Bronchial epithelial cell (primary cell): Measurements from ENCODE around the gene P2RX3. TPM values are rescaled to one million over a fixed set of nuclear protein-coding genes. Genes with fewer than 3 reads are reported as not detected.
A peak's percentile ranks its signal among the peaks of the same experiment; 100 is the strongest.

Experiments
- DNase-seq: peaks from one replicate; pipeline ENCODE4 v3.0.0-alpha.2; 2010; ENCODE audit warnings: low read depth
- FAIRE-seq: peaks from 2 replicates; lab custom pipeline; 2011; peaks lifted over from hg19 to GRCh38; lab: Jason Lieb, UNC
- H3K27me3 ChIP-seq: 2 replicates; pipeline ENCODE4 v1.5.1; 2011; ENCODE audit warnings: low read length; ENCODE audit not compliant: control insufficient read depth, insufficient read depth
- H3K36me3 ChIP-seq: 2 replicates; pipeline ENCODE4 v1.5.1; 2011; ENCODE audit warnings: low read length; ENCODE audit not compliant: control insufficient read depth, insufficient read depth
- H3K4me3 ChIP-seq: 2 replicates; pipeline ENCODE4 v1.5.1; 2011; ENCODE audit warnings: mild to moderate bottlenecking, low read depth, low read length, control low read depth
- CTCF ChIP-seq: IDR thresholded peaks from 2 replicates; pipeline ENCODE4 v1.5.1; 2011; ENCODE audit warnings: mild to moderate bottlenecking, moderate library complexity, low read length, control low read depth, inconsistent platforms; ENCODE audit not compliant: insufficient read depth, severe bottlenecking
- total RNA-seq: library from RNA; depleted of rRNA; stranded (reverse); fragments of >200 nt; gene quantifications from 2 replicates; pipeline ENCODE4 v1.2.1, GENCODE V29; 2014

P2RX3 gene
- total RNA-seq, 1 donor from 2014 or later: not detected

DNA sequence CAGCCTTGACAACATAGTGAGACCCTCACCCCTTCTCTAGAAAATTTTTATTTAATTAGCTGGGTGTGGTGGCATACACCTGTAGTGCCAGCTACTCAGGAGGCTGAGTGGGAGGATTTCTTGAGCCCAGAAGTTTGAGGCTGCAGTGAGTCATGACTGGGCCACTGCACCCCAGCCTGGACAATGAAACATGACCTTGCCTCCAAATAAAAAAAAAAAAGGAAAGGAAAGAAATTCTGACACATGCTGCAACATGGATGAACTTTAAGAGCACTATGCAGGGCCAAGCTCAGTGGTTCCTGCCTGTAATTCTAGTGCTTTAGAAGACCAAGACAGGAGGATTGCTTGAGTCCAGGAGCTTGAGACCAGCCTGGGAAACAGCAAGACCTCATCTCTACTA lies 80.0 kb downstream of the P2RX3 start:
- Histone ChIP-seq H3K36me3 (peaks cover 4% of the 10 kb centered on the region), H3K4me3 (no peak overlapping the region), H3K27me3 (no peaks in the 10 kb centered on the region)
- DNase-seq (no peak), FAIRE-seq (no peak)
- TF ChIP-seq CTCF: no peak

DNA sequence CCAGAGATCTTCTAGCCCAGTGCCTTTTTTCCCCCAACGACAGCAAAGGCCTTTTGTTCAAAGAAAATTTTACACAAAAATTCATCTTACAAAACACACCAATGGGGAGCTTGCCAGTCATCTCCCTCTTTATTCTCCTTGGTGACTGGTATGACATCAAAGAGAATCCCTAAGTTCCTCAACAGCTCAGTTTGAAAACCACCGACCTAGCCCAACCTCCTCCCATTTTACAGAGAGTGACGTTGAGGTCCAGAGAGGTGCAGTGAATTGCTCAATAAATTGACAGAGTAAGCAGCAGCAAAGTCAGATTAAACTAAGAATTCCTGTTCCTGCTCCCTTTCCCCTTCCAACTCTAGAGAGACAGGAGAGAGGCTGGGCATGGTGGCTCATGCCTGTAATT lies 81.0 kb downstream of the P2RX3 start:
- DNase-seq (no peak), FAIRE-seq (no peak)
- TF ChIP-seq CTCF: no peak
- H3K4me3 ChIP-seq: no peak overlapping the region
- H3K27me3 ChIP-seq: no peaks in the 10 kb centered on the region
- peaks cover 4% of the 10 kb centered on the region for H3K36me3 ChIP-seq

- DNase-seq (no peak), FAIRE-seq (peak; percentile 43)
- H3K36me3 ChIP-seq: peaks cover 4% of the 10 kb centered on the region
- no peak for TF ChIP-seq CTCF
- H3K4me3 ChIP-seq: no peak overlapping the region
- no peaks in the 10 kb centered on the region for H3K27me3 ChIP-seq
These were observed 82.9 kb downstream of the P2RX3 start for GRCh38 chr11:57421066-57421465.

- H3K4me3 ChIP-seq: no peak overlapping the region
- FAIRE-seq (no peak), DNase-seq (no peak)
- no peaks in the 10 kb centered on the region for H3K27me3 ChIP-seq
- peaks cover 4% of the 10 kb centered on the region for H3K36me3 ChIP-seq
- no peak for TF ChIP-seq CTCF
These were observed 83.7 kb downstream of the P2RX3 start for GRCh38 chr11:57421805-57422204.

Other genes starting within 250 kb of the P2RX3 start
- gene LRRC55, start 156.4 kb upstream of the P2RX3 start, total RNA-seq: not detected in 2 replicates
- gene APLNR, start 101.1 kb upstream of the P2RX3 start, total RNA-seq: not detected in 2 replicates
- 67.9 and 160 TPM in 2 replicates for gene TNKS1BP1, start 13.4 kb upstream of the P2RX3 start, total RNA-seq
- 96.6 and 100 TPM in 2 replicates for gene SSRP1, start 2.5 kb upstream of the P2RX3 start, total RNA-seq
- gene PRG3, start 42.8 kb downstream of the P2RX3 start, total RNA-seq: not detected in 2 replicates
- under 0.01 TPM in 1 of 2 replicates, not detected in the other for gene PRG2, start 52.3 kb downstream of the P2RX3 start, total RNA-seq
- 1.8 and 3.2 TPM in 2 replicates for gene SLC43A3, start 88.8 kb downstream of the P2RX3 start, total RNA-seq
- not detected in 2 replicates for gene RTN4RL2, start 122.2 kb downstream of the P2RX3 start, total RNA-seq
- gene SLC43A1, start 177.3 kb downstream of the P2RX3 start, total RNA-seq: 1.0 and 1.3 TPM in 2 replicates
- gene TIMM10, start 192.4 kb downstream of the P2RX3 start, total RNA-seq: 71.2 and 86.9 TPM in 2 replicates
- gene SMTNL1, start 199.2 kb downstream of the P2RX3 start, total RNA-seq: not detected in 2 replicates
- 7.4 and 13.6 TPM in 2 replicates for gene UBE2L6, start 229.3 kb downstream of the P2RX3 start, total RNA-seq